ENCODE results near the gene SARS2.
A peak's percentile ranks its signal among the peaks of the same experiment; 100 is the strongest.

The SARS2 gene

GRCh38 chr19:38929929-38930775 is at the start of gene SARS2:
TSS of gene SARS2 (minus strand) at chr19:38930763. CDS start at chr19:38930736, 27 bp downstream.
- Histone ChIP-seq H3K9me3 (ENCODE audit: insufficient read depth, low read length) (peaks cover 18% of the 10 kb centered on the region), H3K27me3 (ENCODE audit: insufficient read depth, insufficient read length) (no peaks in the 10 kb centered on the region), H3K36me3 (ENCODE audit: insufficient read depth, insufficient read length, low read length) (peaks cover 57% of the 10 kb centered on the region), H3K4me1 (ENCODE audit: insufficient read depth, insufficient read length) (peaks cover 4% of the 10 kb centered on the region), H3K4me3 (ENCODE audit: insufficient read length, low read depth) (peak within 1 kb of the TSS; percentile 94), H3K9ac (ENCODE audit: insufficient read length, low read depth) (peak within 1 kb of the TSS; percentile 79)
- DNase-seq (ENCODE audit: low read depth, low spot score): peak; percentile 87
- TF ChIP-seq YY1 (IDR thresholded peaks at IDR 0.05; ENCODE audit: insufficient read depth, insufficient read length): peak; percentile 83
- no peak for TF ChIP-seq ZNF274 (IDR thresholded peaks at IDR 0.05; ENCODE audit: low read depth, low read length)

GRCh38 chr19:38979812-38980211 is 49.2 kb upstream of the SARS2 start:
- peaks cover 4% of the 10 kb centered on the region for H3K4me1 ChIP-seq (ENCODE audit: insufficient read depth, insufficient read length)
- H3K4me3 ChIP-seq (ENCODE audit: insufficient read length, low read depth): no peak overlapping the region
- no peak for DNase-seq (ENCODE audit: low read depth, low spot score)
- peaks cover 15% of the 10 kb centered on the region; the same call in 1 of the 2 replicates for H3K9me3 ChIP-seq (ENCODE audit: insufficient read depth, low read length)
- H3K36me3 ChIP-seq (ENCODE audit: insufficient read depth, insufficient read length, low read length): no peaks in the 10 kb centered on the region
- TF ChIP-seq SUZ12 (IDR thresholded peaks at IDR 0.05; ENCODE audit: extremely low read depth, insufficient read depth, insufficient read length): no peak
- no peak for TF ChIP-seq ZNF274 (IDR thresholded peaks at IDR 0.05; ENCODE audit: low read depth, low read length)
- no peak for TF ChIP-seq YY1 (IDR thresholded peaks at IDR 0.05; ENCODE audit: insufficient read depth, insufficient read length)
- H3K9ac ChIP-seq (ENCODE audit: insufficient read length, low read depth): no peak overlapping the region
- H3K27me3 ChIP-seq (ENCODE audit: insufficient read depth, insufficient read length): no peaks in the 10 kb centered on the region

- H3K4me1 ChIP-seq (ENCODE audit: insufficient read depth, insufficient read length): peaks cover 4% of the 10 kb centered on the region
- H3K4me3 ChIP-seq (ENCODE audit: insufficient read length, low read depth): no peak overlapping the region
- no peak for DNase-seq (ENCODE audit: low read depth, low spot score)
- H3K27me3 ChIP-seq (ENCODE audit: insufficient read depth, insufficient read length): no peaks in the 10 kb centered on the region
- H3K9me3 ChIP-seq (ENCODE audit: insufficient read depth, low read length): peaks cover 15% of the 10 kb centered on the region; the same call in 1 of the 2 replicates
- H3K9ac ChIP-seq (ENCODE audit: insufficient read length, low read depth): no peak overlapping the region
- H3K36me3 ChIP-seq (ENCODE audit: insufficient read depth, insufficient read length, low read length): peaks cover 1% of the 10 kb centered on the region
- no peak for TF ChIP-seq YY1 (IDR thresholded peaks at IDR 0.05; ENCODE audit: insufficient read depth, insufficient read length)
- no peak for TF ChIP-seq ZNF274 (IDR thresholded peaks at IDR 0.05; ENCODE audit: low read depth, low read length)
- TF ChIP-seq SUZ12 (IDR thresholded peaks at IDR 0.05; ENCODE audit: extremely low read depth, insufficient read depth, insufficient read length): no peak
These were observed 47.7 kb upstream of the SARS2 start for GRCh38 chr19:38978326-38978689.

GRCh38 chr19:38977445-38978325 is 47.1 kb upstream of the SARS2 start:
- no peak for DNase-seq (ENCODE audit: low read depth, low spot score)
- Histone ChIP-seq H3K9me3 (ENCODE audit: insufficient read depth, low read length) (peaks cover 15% of the 10 kb centered on the region; the same call in 1 of the 2 replicates), H3K4me1 (ENCODE audit: insufficient read depth, insufficient read length) (peaks cover 4% of the 10 kb centered on the region), H3K4me3 (ENCODE audit: insufficient read length, low read depth) (no peak overlapping the region), H3K27me3 (ENCODE audit: insufficient read depth, insufficient read length) (no peaks in the 10 kb centered on the region), H3K9ac (ENCODE audit: insufficient read length, low read depth) (no peak overlapping the region), H3K36me3 (ENCODE audit: insufficient read depth, insufficient read length, low read length) (peaks cover 4% of the 10 kb centered on the region)
- TF ChIP-seq SUZ12 (IDR thresholded peaks at IDR 0.05; ENCODE audit: extremely low read depth, insufficient read depth, insufficient read length) (no peak), YY1 (IDR thresholded peaks at IDR 0.05; ENCODE audit: insufficient read depth, insufficient read length) (no peak), ZNF274 (IDR thresholded peaks at IDR 0.05; ENCODE audit: low read depth, low read length) (no peak)

- TF ChIP-seq SUZ12 (IDR thresholded peaks at IDR 0.05; ENCODE audit: extremely low read depth, insufficient read depth, insufficient read length) (no peak), YY1 (IDR thresholded peaks at IDR 0.05; ENCODE audit: insufficient read depth, insufficient read length) (no peak), ZNF274 (IDR thresholded peaks at IDR 0.05; ENCODE audit: low read depth, low read length) (no peak)
- H3K9ac ChIP-seq (ENCODE audit: insufficient read length, low read depth): peak overlapping the region; percentile 82
- H3K27me3 ChIP-seq (ENCODE audit: insufficient read depth, insufficient read length): no peaks in the 10 kb centered on the region
- peaks cover 9% of the 10 kb centered on the region for H3K36me3 ChIP-seq (ENCODE audit: insufficient read depth, insufficient read length, low read length)
- peaks cover 4% of the 10 kb centered on the region for H3K4me1 ChIP-seq (ENCODE audit: insufficient read depth, insufficient read length)
- DNase-seq (ENCODE audit: low read depth, low spot score): no peak
- H3K4me3 ChIP-seq (ENCODE audit: insufficient read length, low read depth): peak overlapping the region; percentile 33
- H3K9me3 ChIP-seq (ENCODE audit: insufficient read depth, low read length): peaks cover 11% of the 10 kb centered on the region; the same call in 1 of the 2 replicates
These were observed 45.3 kb upstream of the SARS2 start for GRCh38 chr19:38975861-38976271.

GRCh38 chr19:38975214-38975860 is 44.8 kb upstream of the SARS2 start, which contains the start of gene FBXO17:
TSS of gene FBXO17 (minus strand) at chr19:38975742. CDS start at chr19:38950319, 25,423 bp downstream.
- Histone ChIP-seq H3K9ac (ENCODE audit: insufficient read length, low read depth) (peak within 1 kb of the TSS; percentile 82), H3K27me3 (ENCODE audit: insufficient read depth, insufficient read length) (no peaks in the 10 kb centered on the region), H3K36me3 (ENCODE audit: insufficient read depth, insufficient read length, low read length) (peaks cover 9% of the 10 kb centered on the region), H3K9me3 (ENCODE audit: insufficient read depth, low read length) (peaks cover 6% of the 10 kb centered on the region; the same call in 1 of the 2 replicates), H3K4me3 (ENCODE audit: insufficient read length, low read depth) (peak within 1 kb of the TSS; percentile 77), H3K4me1 (ENCODE audit: insufficient read depth, insufficient read length) (peaks cover 4% of the 10 kb centered on the region)
- TF ChIP-seq ZNF274 (IDR thresholded peaks at IDR 0.05; ENCODE audit: low read depth, low read length) (no peak), YY1 (IDR thresholded peaks at IDR 0.05; ENCODE audit: insufficient read depth, insufficient read length) (no peak), SUZ12 (IDR thresholded peaks at IDR 0.05; ENCODE audit: extremely low read depth, insufficient read depth, insufficient read length) (no peak)
- no peak for DNase-seq (ENCODE audit: low read depth, low spot score)
